ENCODE results near the gene CACNA2D3. TPM values are rescaled to one million over a fixed set of nuclear protein-coding genes. Genes with fewer than 3 reads are reported as not detected.

The CACNA2D3 gene
- total RNA-seq, 1 donor from 2014 or later = 0.70 TPM

- H3K9ac ChIP-seq (ENCODE audit: low read length) = no peak overlapping the region
- no peak overlapping the region for H3K27ac ChIP-seq (ENCODE audit: low read depth, low read length)
- H3K9me3 Mint-ChIP-seq (ENCODE audit: unreplicated experiment) = no peaks in the 10 kb centered on the region
- no peaks in the 10 kb centered on the region for H3K4me1 ChIP-seq (ENCODE audit: insufficient read depth, low read length)
- H3K27me3 Mint-ChIP-seq (ENCODE audit: low read depth, unreplicated experiment) = peaks cover 17% of the 10 kb centered on the region
- TF ChIP-seq EZH2 (IDR thresholded peaks at IDR 0.05; ENCODE audit: insufficient read depth, low read length) = no peak
- no peaks in the 10 kb centered on the region for H3K9me3 ChIP-seq (ENCODE audit: insufficient read depth, low read depth, low read length)
- H3K79me2 ChIP-seq (ENCODE audit: insufficient read depth, low read length) = no peaks in the 10 kb centered on the region
- no peak overlapping the region for H3K4me3 ChIP-seq (ENCODE audit: insufficient read depth, low read depth, low read length)
- H3K36me3 Mint-ChIP-seq (ENCODE audit: low read depth, unreplicated experiment) = no peaks in the 10 kb centered on the region
- FAIRE-seq (no peak), DNase-seq (ENCODE audit: low read depth) (no peak)
- H3K27ac Mint-ChIP-seq (ENCODE audit: unreplicated experiment) = no peak overlapping the region
- H3K4me2 ChIP-seq (ENCODE audit: low read length) = no peak overlapping the region
- H3K4me3 Mint-ChIP-seq (ENCODE audit: unreplicated experiment) = no peak overlapping the region
- H3K4me1 Mint-ChIP-seq (ENCODE audit: low read depth, unreplicated experiment) = peaks cover 2% of the 10 kb centered on the region
- H3K27me3 ChIP-seq (ENCODE audit: insufficient read depth, low read length) = no peaks in the 10 kb centered on the region
- no peaks in the 10 kb centered on the region for H4K20me1 ChIP-seq (ENCODE audit: insufficient read depth, low read length)
- H2AFZ ChIP-seq (ENCODE audit: low read depth, low read length) = no peak overlapping the region
- H3K36me3 ChIP-seq (ENCODE audit: insufficient read depth, low read length) = no peaks in the 10 kb centered on the region
Measured at GRCh38 chr3:54157860-54158259, 35.5 kb downstream of the CACNA2D3 start.

GRCh38 chr3:54159917-54160316, 37.6 kb downstream of the CACNA2D3 start:
- Histone ChIP-seq H3K9me3 (ENCODE audit: insufficient read depth, low read depth, low read length) (no peaks in the 10 kb centered on the region), H3K9ac (ENCODE audit: low read length) (no peak overlapping the region), H3K4me2 (ENCODE audit: low read length) (no peak overlapping the region), H4K20me1 (ENCODE audit: insufficient read depth, low read length) (no peaks in the 10 kb centered on the region), H3K4me3 (ENCODE audit: insufficient read depth, low read depth, low read length) (no peak overlapping the region), H2AFZ (ENCODE audit: low read depth, low read length) (no peak overlapping the region), H3K27me3 (ENCODE audit: insufficient read depth, low read length) (no peaks in the 10 kb centered on the region), H3K4me1 (ENCODE audit: insufficient read depth, low read length) (no peaks in the 10 kb centered on the region), H3K27ac (ENCODE audit: low read depth, low read length) (no peak overlapping the region), H3K79me2 (ENCODE audit: insufficient read depth, low read length) (no peaks in the 10 kb centered on the region), H3K36me3 (ENCODE audit: insufficient read depth, low read length) (no peaks in the 10 kb centered on the region)
- Mint-ChIP-seq H3K27ac (ENCODE audit: unreplicated experiment) (no peak overlapping the region), H3K27me3 (ENCODE audit: low read depth, unreplicated experiment) (peaks cover 18% of the 10 kb centered on the region), H3K4me1 (ENCODE audit: low read depth, unreplicated experiment) (no peaks in the 10 kb centered on the region), H3K9me3 (ENCODE audit: unreplicated experiment) (no peaks in the 10 kb centered on the region), H3K36me3 (ENCODE audit: low read depth, unreplicated experiment) (no peaks in the 10 kb centered on the region), H3K4me3 (ENCODE audit: unreplicated experiment) (no peak overlapping the region)
- no peak for FAIRE-seq
- DNase-seq (ENCODE audit: low read depth) = no peak
- TF ChIP-seq EZH2 (IDR thresholded peaks at IDR 0.05; ENCODE audit: insufficient read depth, low read length) = no peak
- no peak for TF ChIP-seq CTCF (IDR thresholded peaks at IDR 0.05; ENCODE audit: insufficient read depth, low read depth, low read length)

- Histone ChIP-seq H4K20me1 (ENCODE audit: insufficient read depth, low read length) (no peaks in the 10 kb centered on the region), H3K36me3 (ENCODE audit: insufficient read depth, low read length) (no peaks in the 10 kb centered on the region), H3K9me3 (ENCODE audit: insufficient read depth, low read depth, low read length) (no peaks in the 10 kb centered on the region), H3K4me2 (ENCODE audit: low read length) (no peak overlapping the region), H3K9ac (ENCODE audit: low read length) (no peak overlapping the region), H3K79me2 (ENCODE audit: insufficient read depth, low read length) (no peaks in the 10 kb centered on the region), H3K27me3 (ENCODE audit: insufficient read depth, low read length) (no peaks in the 10 kb centered on the region), H2AFZ (ENCODE audit: low read depth, low read length) (no peak overlapping the region), H3K4me3 (ENCODE audit: insufficient read depth, low read depth, low read length) (no peak overlapping the region), H3K4me1 (ENCODE audit: insufficient read depth, low read length) (no peaks in the 10 kb centered on the region), H3K27ac (ENCODE audit: low read depth, low read length) (no peak overlapping the region)
- Mint-ChIP-seq H3K4me1 (ENCODE audit: low read depth, unreplicated experiment) (no peaks in the 10 kb centered on the region), H3K4me3 (ENCODE audit: unreplicated experiment) (no peak overlapping the region), H3K9me3 (ENCODE audit: unreplicated experiment) (no peaks in the 10 kb centered on the region), H3K36me3 (ENCODE audit: low read depth, unreplicated experiment) (no peaks in the 10 kb centered on the region), H3K27me3 (ENCODE audit: low read depth, unreplicated experiment) (peaks cover 9% of the 10 kb centered on the region), H3K27ac (ENCODE audit: unreplicated experiment) (no peak overlapping the region)
- TF ChIP-seq CTCF (IDR thresholded peaks at IDR 0.05; ENCODE audit: insufficient read depth, low read depth, low read length) = no peak
- TF ChIP-seq EZH2 (IDR thresholded peaks at IDR 0.05; ENCODE audit: insufficient read depth, low read length) = no peak
- DNase-seq (ENCODE audit: low read depth) (no peak), FAIRE-seq (no peak)
Measured at GRCh38 chr3:54163441-54163840, 41.1 kb downstream of the CACNA2D3 start.
